IMR-90 (cell line): ENCODE measurements around the gene CHPF2. TPM values are rescaled to one million over a fixed set of nuclear protein-coding genes. Genes with fewer than 3 reads are reported as not detected.

Source experiments
- ATAC-seq: fragments of 200-7000 bp; cut with Tn5 transposase; 2 replicates; pipeline ENCODE4 v1.9.1; 2020; ENCODE audit warnings: low read depth, mild to moderate bottlenecking, moderate library complexity
- BruUV-seq: library from RNA; stranded (reverse); fragments of 400-500 nt; replicated peaks from 2 replicates; lab custom pipeline; 2021; lab: Mats Ljungman, UMichigan
- CTCF ChIA-PET: fragments of 300-600 bp; formaldehyde crosslinking; extraction: SDS; loops from one replicate; lab custom pipeline; 2021; ENCODE audit warnings: antibody characterized with exemption; lab: Yijun Ruan, JAX
- POLR2A ChIA-PET: fragments of 300-600 bp; sonication (Branson Sonifier 250); formaldehyde crosslinking; loops from one replicate; lab custom pipeline; 2022; ENCODE audit warnings: antibody characterized with exemption; ENCODE audit not compliant: unreplicated experiment; lab: Charles Lee
- DNase-seq: peaks from one replicate; pipeline ENCODE4 v3.0.0; 2013
- H2AFZ ChIP-seq: replicated peaks from 2 replicates; pipeline ENCODE3; 2013; ENCODE audit warnings: low read length, mild to moderate bottlenecking; ENCODE audit not compliant: poor library complexity
- H2AK5ac ChIP-seq: 2 replicates; pipeline ENCODE4 v1.6.1; 2013; ENCODE audit warnings: low read depth, low read length, inconsistent platforms
- H2AK9ac ChIP-seq: replicated peaks from 2 replicates; pipeline ENCODE3; 2013; ENCODE audit warnings: mild to moderate bottlenecking, low read depth, low read length, moderate library complexity; ENCODE audit not compliant: poor library complexity
- H2BK120ac ChIP-seq: 2 replicates; pipeline ENCODE4 v1.6.1; 2013; ENCODE audit warnings: low read depth, low read length, inconsistent platforms
- H2BK15ac ChIP-seq: 3 replicates; pipeline ENCODE4 v1.6.1; 2013; ENCODE audit warnings: low read depth, low read length, inconsistent platforms
- H2BK20ac ChIP-seq: 2 replicates; pipeline ENCODE4 v1.6.1; 2013; ENCODE audit warnings: low read depth, mild to moderate bottlenecking, inconsistent platforms, low read length, moderate library complexity
- H2BK5ac ChIP-seq: 2 replicates; pipeline ENCODE4 v1.6.1; 2013; ENCODE audit warnings: mild to moderate bottlenecking, low read depth, low read length, inconsistent platforms; ENCODE audit not compliant: poor library complexity, severe bottlenecking
- H3K14ac ChIP-seq: replicated peaks from 2 replicates; pipeline ENCODE4 v1.6.1; 2013; ENCODE audit warnings: low read depth, low read length, inconsistent platforms
- H3K18ac ChIP-seq: 2 replicates; pipeline ENCODE4 v1.6.1; 2013; ENCODE audit warnings: low read depth, low read length, control low read depth
- H3K23ac ChIP-seq: 2 replicates; pipeline ENCODE4 v1.6.1; 2013; ENCODE audit warnings: low read depth, low read length, inconsistent platforms
- H3K27ac ChIP-seq: 2 replicates; pipeline ENCODE4 v1.5.1; 2013; ENCODE audit warnings: mild to moderate bottlenecking, control low read depth, low read length; ENCODE audit not compliant: insufficient read depth
- H3K27me3 ChIP-seq: 2 replicates; pipeline ENCODE4 v1.6.1; 2013; ENCODE audit warnings: low read length; ENCODE audit not compliant: control insufficient read depth, insufficient read depth
- H3K36me3 ChIP-seq: 2 replicates; pipeline ENCODE4 v1.6.1; 2013; ENCODE audit warnings: low read length, mixed read lengths; ENCODE audit not compliant: control insufficient read depth, insufficient read depth
- H3K4ac ChIP-seq: 2 replicates; pipeline ENCODE4 v1.6.1; 2013; ENCODE audit warnings: low read depth, low read length, inconsistent platforms
- H3K4me1 ChIP-seq: 2 replicates; pipeline ENCODE4 v1.6.1; 2013; ENCODE audit warnings: low read length, mixed read lengths; ENCODE audit not compliant: control insufficient read depth, insufficient read depth
- H3K4me2 ChIP-seq: 2 replicates; pipeline ENCODE4 v1.6.1; 2013; ENCODE audit warnings: low read depth, mild to moderate bottlenecking, control low read depth, low read length, moderate library complexity
- H3K4me3 ChIP-seq: 2 replicates; pipeline ENCODE4 v1.5.1; 2013; ENCODE audit warnings: low read depth, mild to moderate bottlenecking, control low read depth, low read length, moderate library complexity; ENCODE audit not compliant: insufficient read depth
- H3K56ac ChIP-seq: 2 replicates; pipeline ENCODE4 v1.6.1; 2013; ENCODE audit warnings: low read length, inconsistent platforms; ENCODE audit not compliant: insufficient read depth; ENCODE audit errors: extremely low read depth
- H3K79me1 ChIP-seq, 2 experiments: 2 replicates each; pipeline ENCODE4 v1.6.1; 2013; ENCODE audit warnings: low read length in 2 of 2, inconsistent platforms in 1 of 2, low read depth in 1 of 2
- H3K9ac ChIP-seq: 2 replicates; pipeline ENCODE4 v1.6.1; 2013; ENCODE audit warnings: low read depth, low read length, control low read depth
- H3K9me1 ChIP-seq: 2 replicates; pipeline ENCODE4 v1.6.1; 2013; ENCODE audit warnings: low read length, inconsistent platforms; ENCODE audit not compliant: insufficient read depth
- H3K9me3 ChIP-seq: 2 replicates; pipeline ENCODE4 v1.6.1; 2013; ENCODE audit warnings: low read length; ENCODE audit not compliant: control insufficient read depth, insufficient read depth
- H4K20me1 ChIP-seq: 2 replicates; pipeline ENCODE4 v1.6.1; 2013; ENCODE audit warnings: low read length, inconsistent platforms; ENCODE audit not compliant: insufficient read depth
- H4K5ac ChIP-seq: 2 replicates; pipeline ENCODE4 v1.6.1; 2013; ENCODE audit warnings: mild to moderate bottlenecking, low read depth, low read length, control low read depth
- H4K8ac ChIP-seq, 2 experiments: 2 replicates each; pipeline ENCODE4 v1.6.1; 2013; ENCODE audit warnings: low read depth in 2 of 2, low read length in 2 of 2, control low read depth in 1 of 2, inconsistent platforms in 1 of 2
- H4K91ac ChIP-seq: 2 replicates; pipeline ENCODE4 v1.6.1; 2013; ENCODE audit warnings: low read depth, low read length, inconsistent platforms; ENCODE audit not compliant: insufficient read depth
- BHLHE40 ChIP-seq: fragments of 150-350 bp; IDR thresholded peaks from 2 replicates; pipeline ENCODE4 v1.6.1; 2016; ENCODE audit warnings: mild to moderate bottlenecking, low read depth, low read length
- CEBPB ChIP-seq: IDR thresholded peaks from 2 replicates; pipeline ENCODE4 v1.6.1; 2012; ENCODE audit warnings: low read depth, low read length, improper control_type of control experiment
- CHD1 ChIP-seq: IDR thresholded peaks from 2 replicates; pipeline ENCODE4 v1.6.1; 2012; ENCODE audit warnings: low read depth, low read length, improper control_type of control experiment
- FOS ChIP-seq: fragments of 150-350 bp; IDR thresholded peaks from 2 replicates; pipeline ENCODE4 v1.6.1; 2016; ENCODE audit warnings: low read depth, low read length
- MAFK ChIP-seq: IDR thresholded peaks from 2 replicates; pipeline ENCODE4 v1.6.1; 2012; ENCODE audit warnings: low read depth, low read length, improper control_type of control experiment
- MAZ ChIP-seq: IDR thresholded peaks from 2 replicates; pipeline ENCODE4 v1.6.1; 2012; ENCODE audit warnings: low read depth, mild to moderate bottlenecking, low read length, improper control_type of control experiment, moderate library complexity, borderline replicate concordance
- MXI1 ChIP-seq: IDR thresholded peaks from 2 replicates; pipeline ENCODE4 v1.6.1; 2012; ENCODE audit warnings: low read depth, mild to moderate bottlenecking, low read length, moderate library complexity, borderline replicate concordance
- NFE2L2 ChIP-seq: fragments of 150-350 bp; IDR thresholded peaks from 2 replicates; pipeline ENCODE4 v1.6.1; 2016; ENCODE audit warnings: low read depth, mild to moderate bottlenecking, low read length
- POLR2A ChIP-seq: IDR thresholded peaks from 2 replicates; pipeline ENCODE4 v1.6.1; 2012; ENCODE audit warnings: mild to moderate bottlenecking, low read depth, low read length
- RAD21 ChIP-seq: IDR thresholded peaks from 2 replicates; pipeline ENCODE4 v1.6.1; 2012; ENCODE audit warnings: low read length, improper control_type of control experiment
- RCOR1 ChIP-seq: IDR thresholded peaks from 2 replicates; pipeline ENCODE4 v1.6.1; 2012; ENCODE audit warnings: mild to moderate bottlenecking, low read length, improper control_type of control experiment; ENCODE audit not compliant: insufficient replicate concordance
- RFX5 ChIP-seq: IDR thresholded peaks from 2 replicates; pipeline ENCODE4 v1.8.0; 2012; ENCODE audit warnings: low read depth, mild to moderate bottlenecking, low read length, moderate library complexity
- SMC3 ChIP-seq: fragments of 150-350 bp; IDR thresholded peaks from 2 replicates; pipeline ENCODE4 v1.6.1; 2016; ENCODE audit warnings: low read depth, mild to moderate bottlenecking, antibody characterized with exemption, low read length, moderate library complexity
- WGBS, 2 experiments: methylation state at CpG; one replicate each; pipeline versions ENCODE4 v1.1.5 to v1.1.7; 2013; ENCODE audit warnings: missing lambda C conversion rate in 2 of 2; ENCODE audit not compliant: insufficient read length in 1 of 2; ENCODE audit errors: extremely low coverage in 2 of 2; 5-methylcytosine and 5-hydroxymethylcytosine counted together
- dilution Hi-C: fragments of 300-500 bp; cut with HindIII; formaldehyde crosslinking; loops from one replicate; pipeline ENCODE4 v1.14.3; 2018; ENCODE audit warnings: low sequenced_read_pairs; ENCODE audit not compliant: unreplicated experiment
- in situ Hi-C: fragments of 300-500 bp; cut with MboI; formaldehyde crosslinking; loops from 3 replicates; pipeline ENCODE4 v1.14.3; 2019; ENCODE audit warnings: low sequenced_read_pairs, inconsistent platforms, mixed read lengths
- intact Hi-C: fragments of 100-400 bp; cut with micrococcal nuclease; formaldehyde crosslinking; loops from 2 replicates; pipeline ENCODE4 v1.10.0; 2022
- polyA plus RNA-seq, 3 experiments: library from polyadenylated mRNA; depleted of rRNA; stranded (reverse); fragments of >200 nt; gene quantifications; 2 replicates each; pipeline ENCODE4 v1.2.3, GENCODE V29; 2012; ENCODE audit warnings: low replicate concordance in 1 of 3
- total RNA-seq: library from RNA; depleted of rRNA; stranded (reverse); fragments of >200 nt; gene quantifications from 2 replicates; pipeline ENCODE4 v1.2.3, GENCODE V29; 2012
- TF ChIP-seq, protein P1 (sequence below): fragments of 150-350 bp; IDR thresholded peaks from 2 replicates; pipeline ENCODE4 v1.6.1; 2016; ENCODE audit warnings: low read depth, mild to moderate bottlenecking, low read length, moderate library complexity, borderline replicate concordance
- TF ChIP-seq, protein P2 (sequence below): fragments of 150-350 bp; IDR thresholded peaks from 2 replicates; pipeline ENCODE4 v1.6.1; 2017; ENCODE audit warnings: mild to moderate bottlenecking, antibody characterized with exemption, low read length, low read depth

The CHPF2 gene
- total and polyA plus RNA-seq, 2 of the 4 experiments (the other 2 are of a cell fraction) = 26.2 to 77.0 TPM

DNA sequence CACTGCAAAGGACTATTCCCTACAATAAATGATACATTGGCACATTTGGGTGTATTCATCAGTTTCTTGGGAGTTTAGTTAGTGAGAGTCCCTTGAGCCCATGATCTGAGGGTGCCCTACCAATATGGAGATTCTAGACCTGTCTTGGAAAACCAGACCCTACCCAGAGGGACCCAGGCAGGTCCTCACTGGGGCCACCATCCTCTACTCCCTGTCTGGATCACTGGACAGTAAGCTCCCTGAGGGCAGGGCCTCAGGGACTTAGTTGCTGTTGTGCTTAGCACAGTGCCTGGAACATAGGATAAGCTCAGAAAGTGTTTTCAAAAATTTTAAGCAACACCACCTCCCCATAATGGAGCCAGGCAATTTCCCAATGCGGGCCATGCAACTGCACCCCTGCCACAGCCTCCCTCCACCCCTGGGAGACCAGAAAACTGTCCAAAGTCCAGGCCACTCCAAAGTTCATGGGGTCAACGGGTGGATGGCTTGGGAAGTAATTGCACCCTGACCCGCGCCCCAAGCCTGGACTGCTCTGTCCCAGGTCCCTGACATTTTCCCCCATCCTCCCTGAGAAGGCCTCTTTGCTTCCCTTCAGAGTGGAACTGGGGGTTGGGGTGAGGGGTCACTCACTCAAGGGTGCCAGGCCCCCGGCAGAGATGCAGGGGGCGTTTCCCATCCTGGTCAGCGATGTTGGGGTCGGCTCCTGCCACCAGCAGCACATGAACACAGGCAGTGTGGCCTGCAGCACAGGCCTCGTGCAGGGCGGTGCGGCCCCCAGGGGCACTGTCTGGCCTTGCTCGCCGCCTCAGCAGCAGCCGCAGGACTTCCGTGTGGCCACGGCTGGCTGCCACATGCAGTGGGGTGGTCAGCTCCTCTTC is 46.3 kb upstream of the CHPF2 start:
- POLR2A ChIA-PET = no interaction called here
- no peaks in the 10 kb centered on the region for H3K4me1 ChIP-seq
- H3K27ac ChIP-seq = no peak overlapping the region
- H3K27me3 ChIP-seq = peaks cover 69% of the 10 kb centered on the region
- no peak overlapping the region for H2BK15ac ChIP-seq
- H3K9me3 ChIP-seq = no peaks in the 10 kb centered on the region
- CTCF ChIA-PET = no interaction called here
- H3K4me3 ChIP-seq = no peak overlapping the region
- H2AFZ ChIP-seq = no peak overlapping the region
- no peak overlapping the region for H2BK5ac ChIP-seq
- H2BK120ac ChIP-seq = no peak overlapping the region
- no TSS peak for BruUV-seq
- no peak overlapping the region for H3K4me2 ChIP-seq
- H3K9ac ChIP-seq = no peak overlapping the region
- no peak overlapping the region for H3K23ac ChIP-seq
- WGBS, 2 experiments = 63% methylated on average over 8 of the region's 16 CpGs; no CpG with 5 or more reads in 1 of the 2 experiments
- no peak overlapping the region for H4K8ac ChIP-seq
- H3K9me1 ChIP-seq = no peaks in the 10 kb centered on the region
- no peak overlapping the region for H4K5ac ChIP-seq
- H2AK5ac ChIP-seq = no peak overlapping the region
- dilution Hi-C loops (no loop called here), in situ Hi-C loops (no loop called here), intact Hi-C loops (no loop called here)
- H4K91ac ChIP-seq = no peak overlapping the region
- no peak overlapping the region for H3K56ac ChIP-seq
- H3K4ac ChIP-seq = no peak overlapping the region
- no peak for DNase-seq
- ATAC-seq = no peak
- H4K20me1 ChIP-seq = no peaks in the 10 kb centered on the region
- H2BK20ac ChIP-seq = no peak overlapping the region
- no peak overlapping the region for H2AK9ac ChIP-seq
- H3K18ac ChIP-seq = no peak overlapping the region
- H3K79me1 ChIP-seq = no peaks in the 10 kb centered on the region
- no peak overlapping the region for H3K14ac ChIP-seq
- H3K36me3 ChIP-seq = no peaks in the 10 kb centered on the region
- TF ChIP-seq MXI1 = no peak
- TF ChIP-seq CEBPB = no peak
- TF ChIP-seq, protein P1, sequence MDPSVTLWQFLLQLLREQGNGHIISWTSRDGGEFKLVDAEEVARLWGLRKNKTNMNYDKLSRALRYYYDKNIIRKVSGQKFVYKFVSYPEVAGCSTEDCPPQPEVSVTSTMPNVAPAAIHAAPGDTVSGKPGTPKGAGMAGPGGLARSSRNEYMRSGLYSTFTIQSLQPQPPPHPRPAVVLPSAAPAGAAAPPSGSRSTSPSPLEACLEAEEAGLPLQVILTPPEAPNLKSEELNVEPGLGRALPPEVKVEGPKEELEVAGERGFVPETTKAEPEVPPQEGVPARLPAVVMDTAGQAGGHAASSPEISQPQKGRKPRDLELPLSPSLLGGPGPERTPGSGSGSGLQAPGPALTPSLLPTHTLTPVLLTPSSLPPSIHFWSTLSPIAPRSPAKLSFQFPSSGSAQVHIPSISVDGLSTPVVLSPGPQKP = no peak
- TF ChIP-seq RCOR1 = no peak
- TF ChIP-seq RFX5 = no peak
- no peak for TF ChIP-seq RAD21
- no peak for TF ChIP-seq MAFK
- no peak for TF ChIP-seq NFE2L2
- no peak for TF ChIP-seq POLR2A
- TF ChIP-seq BHLHE40 = no peak
- TF ChIP-seq FOS = no peak
- no peak for TF ChIP-seq SMC3
- TF ChIP-seq CHD1 = no peak
- no peak for TF ChIP-seq MAZ
- TF ChIP-seq, protein P2, sequence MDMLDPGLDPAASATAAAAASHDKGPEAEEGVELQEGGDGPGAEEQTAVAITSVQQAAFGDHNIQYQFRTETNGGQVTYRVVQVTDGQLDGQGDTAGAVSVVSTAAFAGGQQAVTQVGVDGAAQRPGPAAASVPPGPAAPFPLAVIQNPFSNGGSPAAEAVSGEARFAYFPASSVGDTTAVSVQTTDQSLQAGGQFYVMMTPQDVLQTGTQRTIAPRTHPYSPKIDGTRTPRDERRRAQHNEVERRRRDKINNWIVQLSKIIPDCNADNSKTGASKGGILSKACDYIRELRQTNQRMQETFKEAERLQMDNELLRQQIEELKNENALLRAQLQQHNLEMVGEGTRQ = no peak
